Measurements from ENCODE around the gene MCCD1. TPM values are rescaled to one million over a fixed set of nuclear protein-coding genes. Genes with fewer than 3 reads are reported as not detected.

The MCCD1 gene
- total and polyA plus RNA-seq, 2 of the 13 experiments (the other 11 are each of a cell fraction or from before 2014, with no cell fraction given), result 0.15 TPM; not detected in 1

- TF ChIP-seq ZNF576 (CRISPR knock-in tag; IDR thresholded peaks at IDR 0.05) (no peak), ZNF841 (CRISPR knock-in tag; IDR thresholded peaks at IDR 0.05; ENCODE audit: borderline replicate concordance) (no peak), SATB2 (CRISPR knock-in tag; IDR thresholded peaks at IDR 0.05) (no peak), NR2F2 (IDR thresholded peaks at IDR 0.05; ENCODE audit: borderline replicate concordance, low read depth) (no peak), CAMTA2 (CRISPR knock-in tag; IDR thresholded peaks at IDR 0.05; ENCODE audit: borderline replicate concordance) (no peak), ZNF546 (CRISPR knock-in tag; conservative IDR thresholded peaks at IDR 0.05) (peak; percentile 65; the same call in 1 of the 2 replicates), ZNF232 (CRISPR knock-in tag; IDR thresholded peaks at IDR 0.05; ENCODE audit: borderline replicate concordance) (0 out of 2 replicates have a peak, but pooled peaks have one; percentile 45), HES4 (CRISPR knock-in tag; IDR thresholded peaks at IDR 0.05; ENCODE audit: borderline replicate concordance) (no peak), PRMT3 (CRISPR knock-in tag; IDR thresholded peaks at IDR 0.05; ENCODE audit: borderline replicate concordance, low read depth) (no peak)
- TF ChIP-seq, protein P1, sequence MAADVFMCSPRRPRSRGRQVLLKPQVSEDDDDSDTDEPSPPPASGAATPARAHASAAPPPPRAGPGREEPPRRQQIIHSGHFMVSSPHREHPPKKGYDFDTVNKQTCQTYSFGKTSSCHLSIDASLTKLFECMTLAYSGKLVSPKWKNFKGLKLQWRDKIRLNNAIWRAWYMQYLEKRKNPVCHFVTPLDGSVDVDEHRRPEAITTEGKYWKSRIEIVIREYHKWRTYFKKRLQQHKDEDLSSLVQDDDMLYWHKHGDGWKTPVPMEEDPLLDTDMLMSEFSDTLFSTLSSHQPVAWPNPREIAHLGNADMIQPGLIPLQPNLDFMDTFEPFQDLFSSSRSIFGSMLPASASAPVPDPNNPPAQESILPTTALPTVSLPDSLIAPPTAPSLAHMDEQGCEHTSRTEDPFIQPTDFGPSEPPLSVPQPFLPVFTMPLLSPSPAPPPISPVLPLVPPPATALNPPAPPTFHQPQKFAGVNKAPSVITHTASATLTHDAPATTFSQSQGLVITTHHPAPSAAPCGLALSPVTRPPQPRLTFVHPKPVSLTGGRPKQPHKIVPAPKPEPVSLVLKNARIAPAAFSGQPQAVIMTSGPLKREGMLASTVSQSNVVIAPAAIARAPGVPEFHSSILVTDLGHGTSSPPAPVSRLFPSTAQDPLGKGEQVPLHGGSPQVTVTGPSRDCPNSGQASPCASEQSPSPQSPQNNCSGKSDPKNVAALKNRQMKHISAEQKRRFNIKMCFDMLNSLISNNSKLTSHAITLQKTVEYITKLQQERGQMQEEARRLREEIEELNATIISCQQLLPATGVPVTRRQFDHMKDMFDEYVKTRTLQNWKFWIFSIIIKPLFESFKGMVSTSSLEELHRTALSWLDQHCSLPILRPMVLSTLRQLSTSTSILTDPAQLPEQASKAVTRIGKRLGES (CRISPR knock-in tag; IDR thresholded peaks at IDR 0.05; ENCODE audit: borderline replicate concordance), result no peak
- TF ChIP-seq, protein P2, sequence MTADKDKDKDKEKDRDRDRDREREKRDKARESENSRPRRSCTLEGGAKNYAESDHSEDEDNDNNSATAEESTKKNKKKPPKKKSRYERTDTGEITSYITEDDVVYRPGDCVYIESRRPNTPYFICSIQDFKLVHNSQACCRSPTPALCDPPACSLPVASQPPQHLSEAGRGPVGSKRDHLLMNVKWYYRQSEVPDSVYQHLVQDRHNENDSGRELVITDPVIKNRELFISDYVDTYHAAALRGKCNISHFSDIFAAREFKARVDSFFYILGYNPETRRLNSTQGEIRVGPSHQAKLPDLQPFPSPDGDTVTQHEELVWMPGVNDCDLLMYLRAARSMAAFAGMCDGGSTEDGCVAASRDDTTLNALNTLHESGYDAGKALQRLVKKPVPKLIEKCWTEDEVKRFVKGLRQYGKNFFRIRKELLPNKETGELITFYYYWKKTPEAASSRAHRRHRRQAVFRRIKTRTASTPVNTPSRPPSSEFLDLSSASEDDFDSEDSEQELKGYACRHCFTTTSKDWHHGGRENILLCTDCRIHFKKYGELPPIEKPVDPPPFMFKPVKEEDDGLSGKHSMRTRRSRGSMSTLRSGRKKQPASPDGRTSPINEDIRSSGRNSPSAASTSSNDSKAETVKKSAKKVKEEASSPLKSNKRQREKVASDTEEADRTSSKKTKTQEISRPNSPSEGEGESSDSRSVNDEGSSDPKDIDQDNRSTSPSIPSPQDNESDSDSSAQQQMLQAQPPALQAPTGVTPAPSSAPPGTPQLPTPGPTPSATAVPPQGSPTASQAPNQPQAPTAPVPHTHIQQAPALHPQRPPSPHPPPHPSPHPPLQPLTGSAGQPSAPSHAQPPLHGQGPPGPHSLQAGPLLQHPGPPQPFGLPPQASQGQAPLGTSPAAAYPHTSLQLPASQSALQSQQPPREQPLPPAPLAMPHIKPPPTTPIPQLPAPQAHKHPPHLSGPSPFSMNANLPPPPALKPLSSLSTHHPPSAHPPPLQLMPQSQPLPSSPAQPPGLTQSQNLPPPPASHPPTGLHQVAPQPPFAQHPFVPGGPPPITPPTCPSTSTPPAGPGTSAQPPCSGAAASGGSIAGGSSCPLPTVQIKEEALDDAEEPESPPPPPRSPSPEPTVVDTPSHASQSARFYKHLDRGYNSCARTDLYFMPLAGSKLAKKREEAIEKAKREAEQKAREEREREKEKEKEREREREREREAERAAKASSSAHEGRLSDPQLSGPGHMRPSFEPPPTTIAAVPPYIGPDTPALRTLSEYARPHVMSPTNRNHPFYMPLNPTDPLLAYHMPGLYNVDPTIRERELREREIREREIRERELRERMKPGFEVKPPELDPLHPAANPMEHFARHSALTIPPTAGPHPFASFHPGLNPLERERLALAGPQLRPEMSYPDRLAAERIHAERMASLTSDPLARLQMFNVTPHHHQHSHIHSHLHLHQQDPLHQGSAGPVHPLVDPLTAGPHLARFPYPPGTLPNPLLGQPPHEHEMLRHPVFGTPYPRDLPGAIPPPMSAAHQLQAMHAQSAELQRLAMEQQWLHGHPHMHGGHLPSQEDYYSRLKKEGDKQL (CRISPR knock-in tag; IDR thresholded peaks at IDR 0.05; ENCODE audit: low read depth), result no peak
- TF ChIP-seq, protein P3, sequence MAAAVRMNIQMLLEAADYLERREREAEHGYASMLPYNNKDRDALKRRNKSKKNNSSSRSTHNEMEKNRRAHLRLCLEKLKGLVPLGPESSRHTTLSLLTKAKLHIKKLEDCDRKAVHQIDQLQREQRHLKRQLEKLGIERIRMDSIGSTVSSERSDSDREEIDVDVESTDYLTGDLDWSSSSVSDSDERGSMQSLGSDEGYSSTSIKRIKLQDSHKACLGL (CRISPR knock-in tag; IDR thresholded peaks at IDR 0.05), result peak; percentile 53; the same call in 1 of the 2 replicates
Observed at GRCh38 chr6:31497531-31498476, 31.0 kb upstream of the MCCD1 start, which contains the start of gene MICB (continued).

Measured in HepG2 (cell line).